Dermis microvascular lymphatic vessel endothelial cell (primary cell): ENCODE measurements around the gene MYL4. TPM values are rescaled to one million over a fixed set of nuclear protein-coding genes. Genes with fewer than 3 reads are reported as not detected.
"Not testable (repeated sequence)": the region's sequence is repeated elsewhere in the genome, so short reads cannot be mapped to it uniquely, and the experiment has no call there.

Experiments used
- DNase-seq, 2 donors: peaks; one replicate each; pipeline versions ENCODE4 v3.0.0 to v3.0.0-alpha.2; 2010; ENCODE audit warnings: low read depth in 2 of 2
- total RNA-seq: library from RNA; depleted of rRNA; stranded (reverse); fragments of >200 nt; gene quantifications from 2 replicates; pipeline ENCODE4 v1.2.1, GENCODE V29; 2014

MYL4 gene
- total RNA-seq, 1 donor from 2014 or later, result 0.90 TPM

DNA sequence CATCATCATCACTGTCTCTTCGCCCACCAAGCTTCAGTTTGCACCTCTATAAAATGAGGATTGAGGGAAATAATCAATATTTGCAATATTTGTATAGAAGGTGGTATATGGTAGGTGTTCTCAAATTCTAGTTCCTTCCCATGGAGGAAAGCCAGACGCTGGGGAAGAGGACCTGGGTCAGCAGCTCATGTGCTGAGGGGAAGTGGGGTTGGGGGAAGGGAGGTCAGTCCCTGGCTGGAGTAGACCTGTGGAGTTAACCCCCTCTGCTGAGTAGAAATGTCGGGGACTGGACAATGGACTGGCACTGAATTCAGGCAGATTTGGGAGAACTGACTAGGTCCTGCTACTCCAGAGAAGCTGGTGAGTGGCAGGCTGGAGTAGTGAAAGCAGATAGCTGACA is 31.7 kb downstream of the MYL4 start:
- no peak for DNase-seq

DNA sequence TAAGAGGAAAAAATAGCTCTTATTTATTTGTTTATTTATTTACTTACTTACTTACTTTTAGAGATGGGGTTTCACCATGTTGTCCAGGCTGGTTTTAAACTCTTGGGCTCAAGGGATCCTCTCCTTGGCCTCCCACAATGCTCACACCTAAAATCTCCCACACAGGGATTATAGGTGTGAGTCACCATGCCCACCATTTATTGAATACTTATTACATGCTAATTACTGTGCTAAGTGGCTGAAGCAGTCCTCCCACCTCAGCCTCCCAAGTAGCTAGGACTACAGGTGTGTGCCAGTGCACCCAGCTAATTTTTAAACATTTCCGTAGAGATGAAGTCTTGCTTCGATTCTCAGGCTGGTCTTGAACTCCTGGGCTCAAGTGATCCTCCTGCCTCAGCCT is 33.5 kb downstream of the MYL4 start:
- DNase-seq, result no peak

DNA sequence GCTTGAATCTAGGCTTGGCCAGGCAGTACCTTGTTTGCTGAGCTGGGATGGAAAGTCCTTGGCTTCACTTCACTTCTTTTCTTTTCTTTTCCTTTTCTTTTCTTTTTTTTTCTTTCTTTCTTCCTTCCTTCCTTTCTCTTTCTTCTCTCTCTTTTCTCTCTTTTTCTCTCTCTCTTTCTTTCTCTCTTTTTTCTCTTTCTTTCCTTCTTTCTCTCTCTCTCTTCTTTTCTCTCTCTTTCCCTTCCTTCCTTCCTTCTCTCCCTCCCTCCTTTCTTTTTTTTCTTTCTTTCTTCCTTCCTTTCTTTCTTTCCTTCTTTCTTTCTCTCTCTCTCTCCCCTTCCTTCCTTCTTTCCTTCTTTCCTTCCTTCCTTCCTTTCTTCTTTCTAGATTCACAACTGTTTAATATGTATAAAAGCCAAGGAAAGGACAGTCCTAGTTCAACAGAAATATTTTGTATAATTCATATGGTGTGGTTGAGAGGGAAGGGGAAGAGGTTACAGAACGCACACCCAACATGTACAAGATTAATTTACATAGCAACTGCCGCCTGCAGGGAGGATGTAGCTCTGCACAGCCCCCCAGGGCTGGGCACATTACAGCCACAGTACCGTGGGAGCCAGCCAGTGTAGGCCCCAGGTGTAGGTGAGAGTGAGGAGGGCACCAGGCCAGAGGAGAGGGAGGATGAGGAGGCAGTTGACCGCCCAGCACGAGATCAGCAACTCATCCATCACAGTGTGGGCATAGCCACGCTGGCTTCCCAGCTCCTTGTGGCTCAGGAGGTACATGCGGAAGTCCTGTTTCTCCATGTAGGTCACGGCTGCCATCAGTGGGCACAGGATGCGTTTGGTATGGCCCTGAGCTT is 34.8 kb downstream of the MYL4 start:
- no peak for DNase-seq

DNA sequence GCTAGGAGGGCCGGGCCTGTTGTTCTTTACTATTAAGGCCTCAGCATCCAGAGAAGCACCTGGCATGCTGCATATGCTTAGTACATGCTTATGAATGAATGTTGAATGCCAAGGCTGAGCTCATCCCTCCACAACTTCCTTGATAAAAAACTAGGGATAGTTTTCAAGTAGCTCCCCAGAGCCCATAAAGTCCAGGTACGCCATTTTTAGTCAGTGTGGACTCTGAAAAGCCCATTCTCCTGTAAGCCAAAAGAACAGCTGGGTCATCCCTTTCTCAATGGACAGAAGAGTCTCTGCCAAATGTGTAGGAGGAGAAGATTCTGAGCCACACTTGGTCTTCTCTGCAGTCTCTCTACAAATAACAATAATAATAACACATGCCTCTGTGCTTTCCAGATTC is 35.5 kb downstream of the MYL4 start:
- no peak for DNase-seq

DNA sequence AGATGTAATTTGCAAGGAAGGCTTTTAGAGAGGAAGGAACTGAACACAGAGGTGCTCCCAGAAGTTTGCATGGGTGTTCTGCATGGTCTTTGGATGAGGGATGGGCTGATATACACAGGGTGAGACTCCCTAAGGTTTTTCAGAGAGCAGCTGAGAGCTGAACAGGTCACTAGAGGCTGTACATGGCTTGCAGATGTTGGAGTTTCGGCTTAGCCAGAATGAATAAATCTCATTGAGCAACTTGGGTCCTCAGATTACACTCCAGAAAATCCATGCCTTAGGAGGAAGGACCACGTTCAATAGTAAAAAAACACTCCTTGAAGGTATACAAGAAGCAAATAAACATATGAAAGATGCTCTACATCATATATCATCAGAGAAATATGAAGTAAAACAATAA is 37.0 kb downstream of the MYL4 start:
- no peak for DNase-seq

GRCh38 chr17:47250855-47251254 is 41.7 kb downstream of the MYL4 start:
- DNase-seq, result no peak

DNA sequence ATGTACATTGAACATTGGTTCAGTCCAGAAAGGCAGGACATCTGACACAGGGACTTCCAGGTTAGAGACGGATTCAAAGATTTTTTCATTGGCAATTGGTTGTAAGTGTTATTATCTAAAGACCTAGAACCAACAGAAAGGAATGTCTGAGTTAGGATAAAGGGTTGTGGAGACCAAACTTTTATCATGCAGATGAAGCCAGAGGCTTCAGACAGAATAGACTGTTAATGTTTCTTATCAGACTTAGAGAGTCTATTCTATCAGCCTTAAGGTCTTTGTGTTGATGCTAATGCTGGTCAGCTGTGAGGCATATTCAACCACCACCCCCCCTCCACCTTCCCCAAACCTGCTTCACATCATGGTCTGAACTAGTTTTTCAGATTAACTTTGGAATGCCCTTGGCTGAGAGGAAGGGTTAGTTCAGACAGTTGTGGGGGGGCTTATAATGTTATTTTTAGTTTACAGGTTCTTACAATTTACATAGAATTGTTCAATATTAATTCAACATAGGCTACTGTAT is 42.3 kb downstream of the MYL4 start:
- no peak for DNase-seq

- DNase-seq, result no peak
Measured at GRCh38 chr17:47252209-47252608, 43.1 kb downstream of the MYL4 start.

- DNase-seq, result no peak
Measured at GRCh38 chr17:47252766-47253512, 43.8 kb downstream of the MYL4 start.

- DNase-seq, result peak; percentile 51 to 89
Measured at GRCh38 chr17:47253541-47254402, 44.6 kb downstream of the MYL4 start, which contains the start of gene ITGB3. ITGB3 (plus strand) TSS chr17:47253827; CDS start chr17:47253862, 35 bp downstream.

DNA sequence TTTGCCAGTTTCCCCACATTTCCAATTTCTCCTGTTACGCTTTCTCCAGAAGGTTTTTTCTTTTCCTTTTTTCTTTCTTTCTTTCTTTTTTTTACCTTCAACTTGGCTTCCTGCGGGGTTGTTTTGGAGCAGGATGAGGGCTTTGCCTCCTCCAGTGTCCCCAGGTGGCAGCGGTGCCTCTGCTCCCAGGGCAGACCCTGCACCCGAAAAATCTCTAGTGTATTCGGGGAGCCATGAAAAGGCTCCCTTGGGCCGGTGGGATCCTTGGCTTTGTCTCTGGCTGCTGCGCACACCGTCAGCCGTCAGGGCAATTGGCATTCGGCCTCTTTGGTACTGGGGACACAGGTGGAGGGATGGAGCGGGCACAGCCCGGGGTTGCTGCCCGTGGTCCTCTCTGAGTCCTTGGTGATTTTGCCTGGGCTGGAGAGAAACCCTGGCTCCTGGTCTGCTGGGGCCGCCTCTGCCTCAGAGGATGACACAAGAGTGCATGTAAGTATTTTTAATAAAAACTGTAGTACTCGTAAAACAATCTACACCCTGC is 45.3 kb downstream of the MYL4 start:
- DNase-seq, result no peak

- peak in 1 of 2 donors; percentile 46 for DNase-seq
Measured at GRCh38 chr17:47257651-47258339, 48.6 kb downstream of the MYL4 start.

DNA sequence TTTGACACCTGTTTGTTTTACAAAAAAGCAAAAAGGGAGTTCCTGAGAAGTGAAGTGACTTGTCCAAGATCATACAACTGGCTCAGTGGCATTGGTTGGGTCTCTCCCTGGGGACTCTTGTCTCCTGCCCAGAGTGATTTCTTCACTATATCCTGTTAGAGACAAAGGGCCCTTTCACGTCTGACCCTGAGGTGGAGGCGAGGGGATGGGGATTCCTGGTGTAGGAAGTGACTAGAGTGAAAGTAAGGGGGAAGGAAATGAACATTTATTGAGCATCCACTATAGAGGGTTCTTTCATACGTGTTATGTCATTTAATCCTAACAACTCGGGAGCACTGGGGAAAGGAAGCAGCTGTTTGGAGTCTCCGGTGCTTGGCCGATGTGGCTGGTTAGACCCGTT is 53.4 kb downstream of the MYL4 start:
- DNase-seq, result peak; percentile 30 to 71

DNA sequence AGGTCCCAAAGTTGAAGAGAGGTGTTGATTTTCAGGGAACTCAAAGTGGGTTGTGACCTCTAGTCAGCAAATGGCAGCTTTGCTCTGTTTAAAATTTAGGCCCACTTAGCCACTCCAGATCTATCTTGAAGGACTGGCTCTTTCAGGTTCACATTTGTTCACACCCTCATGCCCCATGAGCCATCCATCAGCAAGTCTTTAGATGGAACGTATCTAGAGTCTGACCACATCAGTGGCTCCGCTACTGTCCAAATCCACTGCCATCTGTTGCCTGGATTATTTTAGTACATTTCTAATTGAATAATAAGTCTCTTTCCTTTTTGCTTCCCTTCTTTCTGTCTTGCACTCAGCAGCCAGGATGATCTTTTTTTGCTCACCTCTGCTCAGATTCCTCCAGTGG is 55.0 kb downstream of the MYL4 start:
- DNase-seq, result no peak

- peak; percentile 81 to 94 for DNase-seq
Measured at GRCh38 chr17:47265983-47266541, 56.9 kb downstream of the MYL4 start.

GRCh38 chr17:47266782-47267181 is 57.6 kb downstream of the MYL4 start:
- DNase-seq, result peak in 1 of 2 donors; percentile 21

GRCh38 chr17:47267354-47267828 is 58.2 kb downstream of the MYL4 start:
- peak in 1 of 2 donors; percentile 41 for DNase-seq

DNA sequence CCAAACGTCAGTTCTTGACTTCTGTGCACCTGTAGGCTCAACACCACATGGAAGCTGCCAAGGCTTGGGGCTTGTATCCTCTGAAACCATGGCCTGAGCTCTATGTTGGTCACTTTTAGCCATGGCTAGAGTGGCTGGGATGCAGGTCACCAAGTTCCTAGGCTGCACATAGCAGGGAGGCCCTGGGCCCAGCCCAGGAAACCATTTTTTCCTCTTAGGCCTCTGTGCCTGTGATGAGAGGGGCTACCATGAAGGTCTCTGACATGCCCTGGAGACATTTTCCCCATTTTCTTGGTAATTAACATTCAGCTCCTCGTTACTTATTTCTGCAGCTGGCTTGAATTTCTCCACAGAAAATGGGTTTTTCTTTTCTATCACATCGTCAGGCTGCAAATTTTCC is 59.8 kb downstream of the MYL4 start:
- DNase-seq, result not testable (repeated sequence)

GRCh38 chr17:47269561-47270280 is 60.6 kb downstream of the MYL4 start:
- DNase-seq, result not testable (repeated sequence)
